GM06990 (cell line): Measurements from ENCODE around the gene SUSD4.

Experiments
- DNase-seq: peaks from one replicate; pipeline ENCODE4 v3.0.0-alpha.2; 2011; ENCODE audit not compliant: insufficient read length; ENCODE audit errors: extremely low read depth
- H3K27me3 ChIP-seq: replicated peaks from 2 replicates; pipeline ENCODE4 v1.6.0; 2011; ENCODE audit warnings: low read length; ENCODE audit not compliant: control insufficient read depth, insufficient read depth
- H3K36me3 ChIP-seq: 2 replicates; pipeline ENCODE4 v1.5.1; 2011; ENCODE audit warnings: low read length; ENCODE audit not compliant: control insufficient read depth, insufficient read depth
- H3K4me3 ChIP-seq: replicated peaks from 2 replicates; pipeline ENCODE4 v1.5.1; 2011; ENCODE audit warnings: low read depth, mild to moderate bottlenecking, control low read depth, low read length
- CTCF ChIP-seq: IDR thresholded peaks from 2 replicates; pipeline ENCODE4 v1.5.1; 2011; ENCODE audit warnings: low read length, control low read depth, mild to moderate bottlenecking, inconsistent platforms; ENCODE audit not compliant: insufficient read depth, poor library complexity, severe bottlenecking

Gene SUSD4

DNA sequence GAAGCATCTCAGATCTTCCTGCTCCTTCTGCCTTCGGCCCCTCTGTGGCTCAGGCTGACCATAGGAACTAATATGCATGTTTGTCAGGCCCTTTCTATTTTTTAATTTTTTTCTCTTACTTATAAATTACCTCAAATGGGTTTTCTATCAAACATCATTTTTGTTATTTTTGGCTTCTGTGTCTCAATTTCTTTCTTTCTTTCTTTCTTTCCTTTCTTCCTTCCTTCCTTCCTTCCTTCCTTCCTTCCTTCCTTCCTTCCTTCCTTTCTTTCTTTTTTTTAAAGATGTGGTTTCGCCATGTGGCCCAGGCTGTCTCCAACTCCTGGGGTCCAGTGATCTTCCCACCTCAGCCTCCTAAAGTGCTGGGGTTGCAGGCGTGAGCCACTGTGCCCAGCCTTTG, 184.7 kb downstream of the SUSD4 start:
- DNase-seq, result no peak
- H3K27me3 ChIP-seq, result peaks cover 1% of the 10 kb centered on the region
- no peaks in the 10 kb centered on the region for H3K36me3 ChIP-seq
- no peak overlapping the region for H3K4me3 ChIP-seq
- TF ChIP-seq CTCF, result no peak

GRCh38 chr1:223177681-223178080, 186.3 kb downstream of the SUSD4 start:
- no peak for DNase-seq
- no peak overlapping the region for H3K4me3 ChIP-seq
- H3K36me3 ChIP-seq, result no peaks in the 10 kb centered on the region
- no peak for TF ChIP-seq CTCF
- peaks cover 1% of the 10 kb centered on the region for H3K27me3 ChIP-seq

- H3K36me3 ChIP-seq, result no peaks in the 10 kb centered on the region
- peaks cover 1% of the 10 kb centered on the region for H3K27me3 ChIP-seq
- no peak overlapping the region for H3K4me3 ChIP-seq
- no peak for DNase-seq
- no peak for TF ChIP-seq CTCF
Measured at GRCh38 chr1:223176437-223176836, 187.5 kb downstream of the SUSD4 start.

DNA sequence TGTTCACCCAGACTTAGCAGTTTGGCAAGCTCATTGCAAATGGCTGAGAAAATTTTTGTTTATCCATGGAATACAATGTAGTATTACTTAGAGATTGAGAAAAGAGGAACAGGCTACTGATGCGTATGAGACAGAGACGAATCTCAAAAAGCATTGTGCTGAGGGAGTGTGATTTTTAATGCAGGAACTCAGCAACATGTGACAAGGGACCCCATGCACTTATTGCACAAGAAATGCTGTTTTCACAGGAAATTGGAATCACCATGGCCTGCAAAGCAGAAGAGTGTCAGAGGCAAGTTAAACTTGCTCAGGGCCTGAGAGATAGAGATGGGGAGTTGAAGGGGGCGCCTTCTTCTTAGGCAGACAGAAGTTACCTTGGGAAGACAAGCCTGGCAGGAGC, 188.3 kb downstream of the SUSD4 start:
- H3K4me3 ChIP-seq, result no peak overlapping the region
- no peak for DNase-seq
- TF ChIP-seq CTCF, result no peak
- H3K36me3 ChIP-seq, result no peaks in the 10 kb centered on the region
- H3K27me3 ChIP-seq, result peaks cover 1% of the 10 kb centered on the region

DNA sequence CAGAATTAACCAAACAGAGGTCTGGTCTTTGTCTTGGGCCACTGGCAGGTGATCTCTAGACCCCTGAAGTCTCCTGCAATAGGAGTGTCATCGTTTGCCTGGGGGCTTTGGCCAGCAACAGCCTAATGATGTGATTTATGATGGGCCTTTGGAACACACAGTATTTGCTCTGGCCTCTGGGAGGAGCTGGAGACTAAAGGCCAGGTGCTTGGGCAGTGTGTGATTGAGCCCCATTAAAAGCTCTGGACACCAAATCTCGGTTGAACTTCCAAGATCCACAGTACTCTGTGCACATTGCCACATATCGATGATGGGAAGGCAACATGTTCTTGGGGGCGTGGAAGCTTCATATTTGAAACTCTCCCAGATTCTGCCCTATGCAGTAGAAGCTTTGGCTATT, 188.9 kb downstream of the SUSD4 start:
- H3K27me3 ChIP-seq, result peaks cover 1% of the 10 kb centered on the region
- no peak overlapping the region for H3K4me3 ChIP-seq
- no peak for DNase-seq
- no peak for TF ChIP-seq CTCF
- H3K36me3 ChIP-seq, result no peaks in the 10 kb centered on the region
